ENCODE measurements around the gene ZGPAT.

The ZGPAT gene

DNA sequence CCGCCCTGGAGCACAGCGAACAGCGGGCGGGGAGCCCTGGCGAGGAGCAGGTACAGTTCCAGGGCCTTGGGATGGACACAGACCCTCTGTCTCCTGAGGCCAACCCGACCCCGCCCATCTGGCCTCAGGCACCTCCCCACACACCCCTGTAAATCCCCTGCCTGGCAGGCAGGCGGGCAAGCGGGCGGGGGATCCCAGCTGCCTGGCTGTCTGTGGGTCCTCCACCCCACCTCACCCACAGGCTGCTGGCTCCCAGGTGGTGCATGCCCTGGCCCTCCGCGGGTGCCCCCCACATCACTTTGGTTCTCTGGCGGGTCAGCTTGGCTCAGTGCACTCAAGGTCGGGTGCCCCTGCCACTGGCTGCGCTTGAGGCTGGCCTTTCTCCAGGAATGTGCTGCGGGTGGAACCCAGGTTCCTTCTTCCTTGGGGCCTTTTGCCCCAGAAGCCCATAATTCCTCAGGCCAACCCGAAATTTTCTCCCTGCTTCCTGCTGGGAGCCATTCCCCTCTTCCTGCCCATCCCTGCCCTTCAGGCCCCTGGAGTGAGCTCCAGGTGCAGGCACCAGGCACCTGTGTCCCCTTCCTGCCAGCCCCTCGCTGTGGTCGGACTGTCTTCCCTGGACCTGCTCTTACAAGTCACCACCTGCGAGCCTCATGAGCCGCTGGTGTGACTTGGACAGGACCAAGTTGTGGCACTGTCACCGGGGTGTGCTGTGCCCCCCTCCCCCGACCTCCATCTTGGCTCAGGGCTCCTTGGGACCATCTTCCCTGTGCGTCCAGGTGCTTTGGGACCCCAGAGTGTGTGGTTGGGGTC lies 16.7 kb upstream of the ZGPAT start:
- no peaks in the 10 kb centered on the region for H3K36me3 ChIP-seq (ENCODE audit: insufficient read depth, low read length)
- no peaks in the 10 kb centered on the region for H3K9me2 ChIP-seq (replicated peaks; ENCODE audit: low read depth, low read length)
- H2AFZ ChIP-seq (ENCODE audit: low read length), result no peak overlapping the region
- no peak overlapping the region for H3K9ac ChIP-seq (ENCODE audit: low read depth, low read length, poor library complexity, severe bottlenecking)
- H3K4me2 ChIP-seq (ENCODE audit: low read depth, low read length, poor library complexity, severe bottlenecking), result no peak overlapping the region
- H3K79me2 ChIP-seq (ENCODE audit: insufficient read depth, low read length), result no peaks in the 10 kb centered on the region
- no peaks in the 10 kb centered on the region for H3K9me3 ChIP-seq (ENCODE audit: insufficient read depth, low read depth, low read length)
- H4K20me1 ChIP-seq (ENCODE audit: insufficient read depth, low read length, poor library complexity, severe bottlenecking), result no peaks in the 10 kb centered on the region
- H3F3A ChIP-seq (ENCODE audit: low read depth), result no peaks in the 10 kb centered on the region
- H3K4me3 ChIP-seq (ENCODE audit: low read length, poor library complexity, severe bottlenecking), result no peak overlapping the region
- TF ChIP-seq EZH2phosphoT487 (IDR thresholded peaks at IDR 0.05; ENCODE audit: borderline replicate concordance), result no peak
- no peak for TF ChIP-seq CTCF (conservative IDR thresholded peaks at IDR 0.05; ENCODE audit: low read length)
- no peaks in the 10 kb centered on the region for H3K4me1 ChIP-seq (ENCODE audit: insufficient read depth, low read length, poor library complexity, severe bottlenecking)
- no peaks in the 10 kb centered on the region for H3K27me3 ChIP-seq (ENCODE audit: insufficient read depth, low read length, poor library complexity, severe bottlenecking)

GRCh38 chr20:63691711-63692435 lies 16.0 kb upstream of the ZGPAT start:
- no peaks in the 10 kb centered on the region for H3K36me3 ChIP-seq (ENCODE audit: insufficient read depth, low read length)
- H2AFZ ChIP-seq (ENCODE audit: low read length), result no peak overlapping the region
- no peaks in the 10 kb centered on the region for H3K4me1 ChIP-seq (ENCODE audit: insufficient read depth, low read length, poor library complexity, severe bottlenecking)
- H3K4me2 ChIP-seq (ENCODE audit: low read depth, low read length, poor library complexity, severe bottlenecking), result no peak overlapping the region
- no peak overlapping the region for H3K4me3 ChIP-seq (ENCODE audit: low read length, poor library complexity, severe bottlenecking)
- no peaks in the 10 kb centered on the region for H4K20me1 ChIP-seq (ENCODE audit: insufficient read depth, low read length, poor library complexity, severe bottlenecking)
- no peaks in the 10 kb centered on the region for H3F3A ChIP-seq (ENCODE audit: low read depth)
- H3K9ac ChIP-seq (ENCODE audit: low read depth, low read length, poor library complexity, severe bottlenecking), result no peak overlapping the region
- H3K79me2 ChIP-seq (ENCODE audit: insufficient read depth, low read length), result no peaks in the 10 kb centered on the region
- H3K9me2 ChIP-seq (replicated peaks; ENCODE audit: low read depth, low read length), result no peaks in the 10 kb centered on the region
- no peaks in the 10 kb centered on the region for H3K9me3 ChIP-seq (ENCODE audit: insufficient read depth, low read depth, low read length)
- TF ChIP-seq EZH2phosphoT487 (IDR thresholded peaks at IDR 0.05; ENCODE audit: borderline replicate concordance), result no peak
- TF ChIP-seq CTCF (conservative IDR thresholded peaks at IDR 0.05; ENCODE audit: low read length), result no peak
- no peaks in the 10 kb centered on the region for H3K27me3 ChIP-seq (ENCODE audit: insufficient read depth, low read length, poor library complexity, severe bottlenecking)

DNA sequence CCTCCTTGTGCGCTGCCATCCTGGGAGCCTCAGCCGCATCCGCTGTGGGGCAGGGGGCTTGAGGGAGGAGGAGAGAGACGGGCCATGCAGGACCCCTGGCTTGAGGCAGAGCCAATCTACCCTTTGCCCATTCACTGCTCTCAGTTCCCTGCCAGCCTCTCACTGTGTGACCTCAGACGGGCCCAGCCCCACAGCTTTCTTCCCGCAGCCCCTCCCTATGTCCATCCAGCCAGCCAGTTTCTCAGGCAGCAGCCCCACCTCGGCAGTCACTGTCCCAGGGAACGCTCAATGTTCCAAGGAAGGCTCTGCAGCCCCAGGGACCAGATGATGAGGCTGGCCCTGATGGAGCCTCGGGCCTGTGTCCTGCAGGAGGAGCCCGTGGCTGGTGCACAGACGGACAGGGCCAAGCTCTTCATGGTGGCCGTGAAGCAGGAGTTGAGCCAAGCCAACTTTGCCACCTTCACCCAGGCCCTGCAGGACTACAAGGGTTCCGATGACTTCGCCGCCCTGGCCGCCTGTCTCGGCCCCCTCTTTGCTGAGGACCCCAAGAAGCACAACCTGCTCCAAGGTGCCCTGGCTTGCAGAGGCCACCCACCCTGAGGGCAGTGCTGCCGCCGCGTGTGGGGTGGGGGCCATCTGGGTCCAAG lies 15.3 kb upstream of the ZGPAT start:
- Histone ChIP-seq H3K4me2 (ENCODE audit: low read depth, low read length, poor library complexity, severe bottlenecking) (no peak overlapping the region), H3K27me3 (ENCODE audit: insufficient read depth, low read length, poor library complexity, severe bottlenecking) (no peaks in the 10 kb centered on the region), H3K36me3 (ENCODE audit: insufficient read depth, low read length) (no peaks in the 10 kb centered on the region), H3K9me2 (replicated peaks; ENCODE audit: low read depth, low read length) (no peaks in the 10 kb centered on the region), H3K4me1 (ENCODE audit: insufficient read depth, low read length, poor library complexity, severe bottlenecking) (no peaks in the 10 kb centered on the region), H4K20me1 (ENCODE audit: insufficient read depth, low read length, poor library complexity, severe bottlenecking) (no peaks in the 10 kb centered on the region), H3F3A (ENCODE audit: low read depth) (no peaks in the 10 kb centered on the region), H3K4me3 (ENCODE audit: low read length, poor library complexity, severe bottlenecking) (no peak overlapping the region), H2AFZ (ENCODE audit: low read length) (no peak overlapping the region), H3K9ac (ENCODE audit: low read depth, low read length, poor library complexity, severe bottlenecking) (no peak overlapping the region), H3K9me3 (ENCODE audit: insufficient read depth, low read depth, low read length) (no peaks in the 10 kb centered on the region), H3K79me2 (ENCODE audit: insufficient read depth, low read length) (no peaks in the 10 kb centered on the region)
- no peak for TF ChIP-seq CTCF (conservative IDR thresholded peaks at IDR 0.05; ENCODE audit: low read length)
- TF ChIP-seq EZH2phosphoT487 (IDR thresholded peaks at IDR 0.05; ENCODE audit: borderline replicate concordance), result no peak
